Naive thymus-derived CD8-positive, alpha-beta T cell (primary cell): ENCODE results near the gene RCAN1. TPM values are rescaled to one million over a fixed set of nuclear protein-coding genes. Genes with fewer than 3 reads are reported as not detected.
"Not testable (repeated sequence)": the region's sequence is repeated elsewhere in the genome, so short reads cannot be mapped to it uniquely, and the experiment has no call there.

ENCODE experiments used
- ATAC-seq, 2 donors: fragments of 150-1000 bp; cut with Tn5 transposase in 1 of 2; sonication (Bioruptor Pico), chemical (Tn5 transposase) in 1 of 2; 1 replicate in 1 of 2; 2 replicates in 1 of 2; pipeline ENCODE4 v1.10.0; 2021; ENCODE audit warnings: mild to moderate bottlenecking in 2 of 2, moderate library complexity in 2 of 2
- POLR2A ChIA-PET: fragments of 350-600 bp; sonication (Branson Sonifier 250); formaldehyde crosslinking; loops from one replicate; lab custom pipeline; 2021; ENCODE audit warnings: antibody characterized with exemption; lab: Charles Lee
- DNase-seq, 10 donors: peaks; one replicate each; pipeline versions ENCODE4 v3.0.0 to v3.0.0-alpha.2; 2020 to 2022
- H3K27ac Mint-ChIP-seq, 10 donors: one replicate each; pipeline ENCODE4 v1.8.0; 2020 to 2022; ENCODE audit warnings: mild to moderate bottlenecking in 10 of 10, mixed read lengths in 10 of 10, moderate library complexity in 4 of 10, inconsistent platforms in 1 of 10
- H3K27me3 Mint-ChIP-seq, 5 donors: one replicate each; pipeline ENCODE4 v1.8.0; 2021 to 2022; ENCODE audit warnings: mixed read lengths in 5 of 5
- H3K36me3 Mint-ChIP-seq, 3 donors: one replicate each; pipeline ENCODE4 v1.8.0; 2020 to 2022; ENCODE audit warnings: mixed read lengths in 3 of 3, mild to moderate bottlenecking in 2 of 3, inconsistent platforms in 1 of 3
- H3K4me1 Mint-ChIP-seq, 4 donors: one replicate each; pipeline ENCODE4 v1.8.0; 2021 to 2022; ENCODE audit warnings: mixed read lengths in 4 of 4
- H3K4me3 Mint-ChIP-seq, 10 donors: one replicate each; pipeline ENCODE4 v1.8.0; 2020 to 2022; ENCODE audit warnings: mild to moderate bottlenecking in 10 of 10, mixed read lengths in 10 of 10, moderate library complexity in 6 of 10, inconsistent platforms in 1 of 10
- H3K9me3 Mint-ChIP-seq, 9 donors: one replicate each; pipeline ENCODE4 v1.8.0; 2020 to 2022; ENCODE audit warnings: mixed read lengths in 9 of 9, mild to moderate bottlenecking in 3 of 9, inconsistent platforms in 1 of 9, moderate library complexity in 1 of 9
- polyA plus RNA-seq, 3 donors: library from polyadenylated mRNA; unstranded; fragments of 300-500 nt; fragmentation: Illumina TruSeq; gene quantifications; one replicate each; pipeline ENCODE4 v1.2.3, GENCODE V29; 2021
- total RNA-seq, 8 experiments: library from RNA in 2 of 8; stranded (reverse) in 2 of 8; gene quantifications; one replicate each; pipeline ENCODE4 v1.2.3 and lab custom pipeline; 2021 to 2026

Gene RCAN1
- total and polyA plus RNA-seq, 5 experiments from 2014 or later: 6.8 to 15.9 (median 11.1) TPM

- H3K27ac Mint-ChIP-seq: no peak overlapping the region
- peaks cover 4 to 13% (median 5%) of the 10 kb centered on the region in 4 donors for H3K4me1 Mint-ChIP-seq
- POLR2A ChIA-PET: no interaction called here
- no peak overlapping the region for H3K4me3 Mint-ChIP-seq
- ATAC-seq (no peak), DNase-seq (no peak)
- H3K36me3 Mint-ChIP-seq: peaks cover 10 to 22% (median 15%) of the 10 kb centered on the region in 3 donors
- H3K9me3 Mint-ChIP-seq: peaks cover 0 to 8% (median 1%) of the 10 kb centered on the region in 9 donors
- H3K27me3 Mint-ChIP-seq: no peaks in the 10 kb centered on the region
Measured at GRCh38 chr21:34570313-34570712, 44.6 kb downstream of the RCAN1 start.

- H3K27ac Mint-ChIP-seq: peak overlapping the region in 1 of 10 donors; percentile 38
- DNase-seq: no peak
- H3K9me3 Mint-ChIP-seq: peaks cover 0 to 8% (median 1%) of the 10 kb centered on the region in 9 donors
- POLR2A ChIA-PET: no interaction called here
- no peak overlapping the region for H3K4me3 Mint-ChIP-seq
- no peak for ATAC-seq
- no peaks in the 10 kb centered on the region for H3K27me3 Mint-ChIP-seq
- peaks cover 15 to 22% (median 15%) of the 10 kb centered on the region in 3 donors for H3K36me3 Mint-ChIP-seq
- H3K4me1 Mint-ChIP-seq: peaks cover 2 to 6% (median 4%) of the 10 kb centered on the region in 4 donors
Measured at GRCh38 chr21:34569381-34569979, 45.4 kb downstream of the RCAN1 start.

GRCh38 chr21:34568801-34569200 lies 46.1 kb downstream of the RCAN1 start:
- peak overlapping the region in 1 of 10 donors; percentile 22 for H3K27ac Mint-ChIP-seq
- DNase-seq, H3K9me3 Mint-ChIP-seq, ATAC-seq, H3K4me3 Mint-ChIP-seq, H3K27me3 Mint-ChIP-seq, H3K4me1 Mint-ChIP-seq, POLR2A ChIA-PET: not testable (repeated sequence)
- peaks cover 11 to 18% (median 16%) of the 10 kb centered on the region in 3 donors for H3K36me3 Mint-ChIP-seq

- Mint-ChIP-seq H3K36me3 (peaks cover 3 to 16% (median 12%) of the 10 kb centered on the region in 3 donors), H3K9me3 (peaks cover 0 to 3% (median 1%) of the 10 kb centered on the region in 9 donors), H3K4me3 (no peak overlapping the region), H3K27me3 (no peaks in the 10 kb centered on the region), H3K4me1 (peaks cover 0 to 9% (median under 1%) of the 10 kb centered on the region in 4 donors), H3K27ac (no peak overlapping the region)
- no peak for DNase-seq
- ATAC-seq: no peak
- POLR2A ChIA-PET: no interaction called here
Measured at GRCh38 chr21:34567604-34568155, 47.2 kb downstream of the RCAN1 start.

- no peak overlapping the region for H3K4me3 Mint-ChIP-seq
- peaks cover 0 to 16% (median 9%) of the 10 kb centered on the region in 3 donors for H3K36me3 Mint-ChIP-seq
- no peaks in the 10 kb centered on the region for H3K27me3 Mint-ChIP-seq
- H3K27ac Mint-ChIP-seq: no peak overlapping the region
- ATAC-seq (no peak), DNase-seq (no peak)
- no peaks in the 10 kb centered on the region for H3K9me3 Mint-ChIP-seq
- peaks cover 0 to 6% (median under 1%) of the 10 kb centered on the region in 4 donors for H3K4me1 Mint-ChIP-seq
- POLR2A ChIA-PET: interaction anchor here (0.6 kb wide), 1 partner anchor 21 kb away, joined by 5 read pairs; no protein-coding TSS in a partner anchor
Measured at GRCh38 chr21:34565238-34565637, 49.7 kb downstream of the RCAN1 start.

GRCh38 chr21:34563370-34563769 lies 51.5 kb downstream of the RCAN1 start:
- POLR2A ChIA-PET, H3K4me1 Mint-ChIP-seq, DNase-seq, H3K4me3 Mint-ChIP-seq, H3K9me3 Mint-ChIP-seq, ATAC-seq, H3K27ac Mint-ChIP-seq, H3K27me3 Mint-ChIP-seq: not testable (repeated sequence)
- peaks cover 0 to 16% (median 8%) of the 10 kb centered on the region in 3 donors for H3K36me3 Mint-ChIP-seq

- DNase-seq: no peak
- H3K4me3 Mint-ChIP-seq: no peak overlapping the region
- peaks cover 0 to 11% (median 4%) of the 10 kb centered on the region in 3 donors for H3K36me3 Mint-ChIP-seq
- no peak for ATAC-seq
- H3K9me3 Mint-ChIP-seq: no peaks in the 10 kb centered on the region
- POLR2A ChIA-PET: no interaction called here
- H3K27me3 Mint-ChIP-seq: no peaks in the 10 kb centered on the region
- H3K4me1 Mint-ChIP-seq: peaks cover 0 to 4% (median 0%) of the 10 kb centered on the region in 4 donors
- H3K27ac Mint-ChIP-seq: no peak overlapping the region
Measured at GRCh38 chr21:34561806-34562205, 53.1 kb downstream of the RCAN1 start.

GRCh38 chr21:34560609-34561008 lies 54.3 kb downstream of the RCAN1 start:
- peaks cover 0 to 4% (median 0%) of the 10 kb centered on the region in 4 donors for H3K4me1 Mint-ChIP-seq

GRCh38 chr21:34560021-34560420 lies 54.9 kb downstream of the RCAN1 start:
- Mint-ChIP-seq H3K27me3 (no peaks in the 10 kb centered on the region), H3K36me3 (peaks cover 3 to 7% (median 3%) of the 10 kb centered on the region in 3 donors), H3K4me1 (peaks cover 0 to 4% (median 0%) of the 10 kb centered on the region in 4 donors), H3K27ac (no peak overlapping the region), H3K4me3 (no peak overlapping the region), H3K9me3 (peaks cover 0 to 3% (median 0%) of the 10 kb centered on the region in 9 donors)
- DNase-seq: no peak
- POLR2A ChIA-PET: no interaction called here
- no peak for ATAC-seq

More at GRCh38 chr21:34560609-34561008, 54.3 kb downstream of the RCAN1 start:
- POLR2A ChIA-PET: no interaction called here
- Mint-ChIP-seq H3K36me3 (peaks cover 0 to 9% (median 0%) of the 10 kb centered on the region in 3 donors), H3K27me3 (no peaks in the 10 kb centered on the region), H3K4me3 (no peak overlapping the region), H3K27ac (no peak overlapping the region), H3K9me3 (no peaks in the 10 kb centered on the region)
- DNase-seq (no peak), ATAC-seq (no peak)

- no peak for ATAC-seq
- peaks cover 0 to 11% (median 4%) of the 10 kb centered on the region in 9 donors for H3K9me3 Mint-ChIP-seq
- no peaks in the 10 kb centered on the region for H3K27me3 Mint-ChIP-seq
- H3K4me1 Mint-ChIP-seq: peaks cover 0 to 2% (median 0%) of the 10 kb centered on the region in 4 donors
- no peak overlapping the region for H3K27ac Mint-ChIP-seq
- no peak for DNase-seq
- no peak overlapping the region for H3K4me3 Mint-ChIP-seq
- POLR2A ChIA-PET: no interaction called here
- H3K36me3 Mint-ChIP-seq: peaks cover 6 to 11% (median 11%) of the 10 kb centered on the region in 3 donors
Measured at GRCh38 chr21:34559089-34559631, 55.8 kb downstream of the RCAN1 start.

GRCh38 chr21:34558166-34558565 lies 56.7 kb downstream of the RCAN1 start:
- peaks cover 0 to 2% (median 0%) of the 10 kb centered on the region in 4 donors for H3K4me1 Mint-ChIP-seq
- peaks cover 5 to 13% (median 11%) of the 10 kb centered on the region in 3 donors for H3K36me3 Mint-ChIP-seq
- H3K4me3 Mint-ChIP-seq: no peak overlapping the region
- no peak overlapping the region for H3K27ac Mint-ChIP-seq
- no peaks in the 10 kb centered on the region for H3K27me3 Mint-ChIP-seq
- H3K9me3 Mint-ChIP-seq: peaks cover 0 to 13% (median 5%) of the 10 kb centered on the region in 9 donors
- DNase-seq (no peak), ATAC-seq (no peak)
- POLR2A ChIA-PET: no interaction called here

GRCh38 chr21:34557261-34557660 lies 57.7 kb downstream of the RCAN1 start:
- H3K36me3 Mint-ChIP-seq: peaks cover 5 to 13% (median 11%) of the 10 kb centered on the region in 3 donors
- no peak for DNase-seq
- no peak overlapping the region for H3K4me3 Mint-ChIP-seq
- H3K27ac Mint-ChIP-seq: peak overlapping the region in 1 of 10 donors; percentile 62
- POLR2A ChIA-PET: no interaction called here
- H3K9me3 Mint-ChIP-seq: peaks cover 0 to 13% (median 8%) of the 10 kb centered on the region in 9 donors
- peaks cover 0 to 2% (median 0%) of the 10 kb centered on the region in 4 donors for H3K4me1 Mint-ChIP-seq
- ATAC-seq: no peak
- H3K27me3 Mint-ChIP-seq: no peaks in the 10 kb centered on the region

- ATAC-seq, POLR2A ChIA-PET, DNase-seq, H3K4me3 Mint-ChIP-seq, H3K27ac Mint-ChIP-seq, H3K27me3 Mint-ChIP-seq, H3K4me1 Mint-ChIP-seq: not testable (repeated sequence)
- peaks cover 9 to 28% (median 13%) of the 10 kb centered on the region in 3 donors for H3K36me3 Mint-ChIP-seq
- peaks cover 0 to 13% (median 8%) of the 10 kb centered on the region in 9 donors for H3K9me3 Mint-ChIP-seq
Measured at GRCh38 chr21:34554670-34555069, 60.2 kb downstream of the RCAN1 start.
